ENCODE data around the gene CREG1.

- TF ChIP-seq, protein P1, sequence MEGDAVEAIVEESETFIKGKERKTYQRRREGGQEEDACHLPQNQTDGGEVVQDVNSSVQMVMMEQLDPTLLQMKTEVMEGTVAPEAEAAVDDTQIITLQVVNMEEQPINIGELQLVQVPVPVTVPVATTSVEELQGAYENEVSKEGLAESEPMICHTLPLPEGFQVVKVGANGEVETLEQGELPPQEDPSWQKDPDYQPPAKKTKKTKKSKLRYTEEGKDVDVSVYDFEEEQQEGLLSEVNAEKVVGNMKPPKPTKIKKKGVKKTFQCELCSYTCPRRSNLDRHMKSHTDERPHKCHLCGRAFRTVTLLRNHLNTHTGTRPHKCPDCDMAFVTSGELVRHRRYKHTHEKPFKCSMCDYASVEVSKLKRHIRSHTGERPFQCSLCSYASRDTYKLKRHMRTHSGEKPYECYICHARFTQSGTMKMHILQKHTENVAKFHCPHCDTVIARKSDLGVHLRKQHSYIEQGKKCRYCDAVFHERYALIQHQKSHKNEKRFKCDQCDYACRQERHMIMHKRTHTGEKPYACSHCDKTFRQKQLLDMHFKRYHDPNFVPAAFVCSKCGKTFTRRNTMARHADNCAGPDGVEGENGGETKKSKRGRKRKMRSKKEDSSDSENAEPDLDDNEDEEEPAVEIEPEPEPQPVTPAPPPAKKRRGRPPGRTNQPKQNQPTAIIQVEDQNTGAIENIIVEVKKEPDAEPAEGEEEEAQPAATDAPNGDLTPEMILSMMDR (conservative IDR thresholded peaks at IDR 0.05; ENCODE audit: low read depth, low read length) = no peak
- TF ChIP-seq EZH2 (IDR thresholded peaks at IDR 0.05; ENCODE audit: borderline replicate concordance, low read depth, low read length, poor library complexity, severe bottlenecking) = no peak
Measured at GRCh38 chr1:167518331-167518700, 35.2 kb downstream of the CREG1 start, which contains the start of gene CD247.

Data from A673 (cell line).